ENCODE results near the gene NEB.

The NEB gene

DNA sequence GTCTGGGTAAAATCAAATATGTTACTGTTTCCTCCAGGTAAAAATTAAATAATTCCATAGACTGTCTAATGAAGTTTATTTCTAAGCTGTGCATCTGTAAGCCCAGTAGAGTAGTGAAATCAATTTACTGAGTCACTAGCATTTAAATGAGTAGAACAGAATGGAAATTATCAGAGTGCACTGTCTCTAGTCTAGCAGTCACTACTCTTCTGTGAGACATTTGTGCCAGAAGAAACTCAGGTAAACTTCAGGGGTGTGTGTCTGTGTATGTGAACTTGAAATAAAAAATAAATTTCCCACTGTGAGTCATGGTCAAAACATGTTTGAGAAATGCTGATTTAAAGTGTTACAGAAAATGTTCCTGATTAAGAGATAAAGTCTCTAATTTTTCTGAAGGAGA lies 178.2 kb downstream of the NEB start:
- DNase-seq (ENCODE audit: low spot score): no peak

DNA sequence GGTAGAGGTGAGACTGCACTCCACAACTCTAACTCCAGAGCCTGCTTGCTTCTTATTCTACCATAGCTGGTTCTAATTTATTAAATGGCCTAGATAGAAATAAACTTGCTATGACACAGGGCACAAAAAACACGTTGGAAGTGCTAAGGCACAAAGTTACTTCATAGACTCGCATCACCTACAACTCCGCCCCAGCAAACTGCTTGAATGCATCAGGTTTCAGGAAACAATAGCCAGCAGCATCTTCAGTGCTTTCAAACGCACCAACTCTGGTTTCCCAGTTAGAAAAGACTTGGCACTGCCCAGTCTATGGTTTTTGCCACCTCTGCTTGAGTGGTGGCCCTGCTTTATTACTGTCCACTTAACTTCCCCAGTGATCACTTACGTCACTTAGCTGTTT lies 182.0 kb downstream of the NEB start:
- no peak for DNase-seq (ENCODE audit: low spot score)

DNA sequence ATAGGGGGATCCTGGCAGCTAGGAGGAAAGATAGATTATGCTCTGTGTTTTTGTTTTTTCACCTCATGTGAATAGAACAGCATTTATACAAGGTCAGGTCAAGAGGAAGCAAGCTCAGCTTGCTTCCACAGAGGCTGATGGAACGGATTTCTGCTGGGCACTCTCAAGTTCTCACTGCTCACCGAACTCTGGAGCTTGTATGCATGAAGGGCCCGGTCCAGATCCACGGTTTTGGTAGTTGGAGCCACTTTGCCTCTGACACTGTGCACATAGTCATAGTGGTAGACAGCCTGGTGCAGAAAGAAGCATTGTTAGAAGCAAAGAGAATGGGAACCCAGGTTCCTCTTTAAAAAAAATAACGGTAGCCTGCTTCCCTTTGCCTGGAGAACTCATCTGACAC lies 182.7 kb downstream of the NEB start:
- DNase-seq (ENCODE audit: low spot score): no peak

DNA sequence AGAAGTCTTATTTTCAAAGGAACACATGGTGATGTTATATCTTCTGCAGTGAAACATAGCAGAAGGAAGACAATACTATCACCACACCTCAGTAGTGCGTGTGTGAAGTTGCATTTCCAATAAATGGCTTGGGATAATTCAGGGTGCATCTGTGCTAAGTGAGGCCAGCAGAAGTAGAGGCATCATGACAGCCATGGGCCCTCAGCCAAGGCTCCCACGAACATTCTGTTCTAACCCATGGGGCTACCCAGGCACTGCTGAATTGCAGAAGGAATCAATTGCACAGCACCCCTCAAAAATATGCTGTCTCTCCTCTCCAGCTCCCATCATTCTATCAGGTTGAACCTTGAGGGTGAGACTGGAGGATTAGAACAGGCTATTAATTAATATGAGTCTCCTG lies 185.1 kb downstream of the NEB start:
- DNase-seq (ENCODE audit: low spot score): no peak

DNA sequence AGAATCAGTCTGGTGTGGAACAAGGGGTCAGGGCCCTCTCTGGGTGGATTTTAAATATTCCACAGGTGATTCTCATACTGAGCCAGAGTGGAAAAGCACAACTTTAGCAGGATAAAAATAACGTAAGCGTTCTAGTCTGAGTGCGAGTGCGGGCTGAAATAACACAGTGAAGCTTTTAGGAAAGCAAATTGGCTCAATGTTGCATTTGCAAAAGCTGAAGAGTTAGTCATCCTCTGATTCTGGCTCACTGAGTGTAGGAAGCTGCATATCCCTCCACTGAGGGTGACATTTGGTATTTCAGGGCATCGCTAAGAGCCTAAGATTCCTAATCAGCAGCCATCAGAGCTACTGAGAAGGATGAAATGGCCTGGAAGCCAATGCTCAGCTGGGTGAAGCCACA lies 189.8 kb downstream of the NEB start:
- no peak for DNase-seq (ENCODE audit: low spot score)

DNA sequence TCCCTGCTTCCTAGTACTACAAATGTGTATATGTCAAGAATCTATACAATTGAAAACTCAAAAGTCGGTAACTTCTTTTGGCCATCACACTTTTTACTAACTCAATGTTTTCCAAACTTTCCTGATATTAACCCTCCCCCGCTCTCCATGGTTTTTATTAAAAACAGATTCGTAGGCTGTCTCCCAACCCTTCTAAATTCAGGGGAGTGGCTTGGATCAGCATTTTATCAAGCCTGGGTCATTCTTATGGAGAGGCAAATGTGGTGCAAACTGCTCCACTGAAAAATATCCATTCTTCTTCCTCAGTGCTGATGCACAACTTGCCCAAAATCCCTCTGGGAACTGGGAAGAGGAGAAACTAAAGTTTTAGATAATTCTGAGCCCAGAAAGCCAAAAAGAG lies 190.4 kb downstream of the NEB start:
- no peak for DNase-seq (ENCODE audit: low spot score)

DNA sequence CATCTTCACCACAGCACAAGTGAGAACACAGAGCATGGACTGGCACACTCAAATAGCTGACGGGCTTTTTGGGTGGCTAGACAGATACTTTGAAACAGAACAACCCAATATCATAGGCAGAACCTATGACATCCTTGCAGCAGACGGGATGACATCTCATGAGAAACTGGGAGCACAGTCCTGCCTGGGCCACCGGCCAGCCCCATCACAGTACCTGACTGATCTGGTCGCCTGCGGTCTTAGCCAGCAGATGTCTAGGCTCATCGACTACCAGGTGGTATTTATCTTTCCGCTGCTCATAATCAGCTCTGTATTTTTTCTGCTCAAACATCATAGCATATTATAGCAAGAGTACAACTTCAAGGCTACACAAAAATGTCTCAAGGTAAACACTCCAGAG lies 200.3 kb downstream of the NEB start:
- DNase-seq (ENCODE audit: low spot score): no peak

DNA sequence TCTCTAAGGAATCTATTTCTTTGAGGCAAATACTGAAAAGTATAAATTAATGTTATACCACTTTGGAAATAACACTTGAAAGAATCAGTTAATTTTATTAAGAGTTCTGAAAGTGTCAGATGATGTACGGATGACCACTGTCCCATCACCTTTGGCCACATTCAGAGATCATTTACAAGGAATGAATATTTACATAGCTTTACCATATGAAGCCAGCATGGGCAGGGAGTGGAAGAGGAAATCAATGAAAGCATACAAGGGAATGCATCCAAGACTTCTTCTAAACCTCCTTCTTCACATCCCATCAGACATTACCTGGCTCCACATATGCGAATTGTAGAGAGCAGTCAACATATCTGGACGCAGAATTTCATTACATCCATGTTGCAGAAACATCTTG lies 201.1 kb downstream of the NEB start:
- DNase-seq (ENCODE audit: low spot score): no peak

DNA sequence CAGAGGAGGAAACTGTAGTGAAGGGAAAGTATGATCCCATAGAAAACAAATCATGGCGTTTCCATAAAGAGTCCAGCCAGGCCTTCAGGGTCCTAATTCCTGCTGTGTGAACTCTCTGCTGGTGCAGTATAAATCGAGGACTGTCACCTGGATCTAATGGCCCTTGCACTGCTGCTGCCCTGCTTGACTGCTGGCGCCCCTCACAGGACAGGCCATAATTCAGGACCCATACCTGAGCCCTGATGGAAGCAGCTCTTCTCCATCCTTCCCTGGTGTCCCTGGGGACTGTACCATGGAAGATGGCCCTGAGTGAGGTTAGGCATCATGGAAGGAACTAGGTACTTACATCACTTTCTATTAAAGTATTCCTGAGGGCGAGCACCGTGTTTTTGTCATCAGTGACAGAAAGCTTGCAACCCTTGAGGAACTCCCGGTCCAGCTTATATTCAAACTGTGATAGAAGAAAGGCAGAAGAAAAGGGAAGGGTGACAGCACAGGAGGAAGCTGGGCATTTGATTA lies 207.6 kb downstream of the NEB start:
- DNase-seq (ENCODE audit: low spot score): no peak

DNA sequence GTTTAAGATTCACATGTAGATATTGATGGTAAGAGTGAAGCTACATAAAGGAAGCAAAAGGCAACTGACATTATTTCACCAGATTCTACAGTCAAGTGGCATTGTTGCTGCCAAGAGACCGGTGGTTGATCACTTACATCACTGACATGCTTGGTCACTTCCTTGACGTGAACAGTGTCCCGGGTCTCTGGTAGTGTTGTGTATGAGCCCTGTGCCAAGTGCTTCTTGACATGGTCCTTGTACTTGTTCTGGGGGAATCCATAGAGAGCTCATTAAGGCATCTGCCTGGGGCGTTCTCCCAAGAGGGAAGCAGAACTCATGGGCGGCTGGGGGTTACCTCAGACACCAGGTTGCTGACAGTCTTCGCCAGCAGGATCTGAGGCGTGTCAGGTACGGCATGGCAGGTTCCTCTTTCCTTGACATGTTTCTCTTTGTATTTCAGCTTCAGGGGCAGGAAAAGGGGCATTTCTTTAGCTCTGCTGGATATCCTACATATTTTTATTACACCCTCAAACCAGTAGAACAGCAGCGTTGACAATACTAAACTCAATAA lies 208.4 kb downstream of the NEB start:
- no peak for DNase-seq (ENCODE audit: low spot score)

DNA sequence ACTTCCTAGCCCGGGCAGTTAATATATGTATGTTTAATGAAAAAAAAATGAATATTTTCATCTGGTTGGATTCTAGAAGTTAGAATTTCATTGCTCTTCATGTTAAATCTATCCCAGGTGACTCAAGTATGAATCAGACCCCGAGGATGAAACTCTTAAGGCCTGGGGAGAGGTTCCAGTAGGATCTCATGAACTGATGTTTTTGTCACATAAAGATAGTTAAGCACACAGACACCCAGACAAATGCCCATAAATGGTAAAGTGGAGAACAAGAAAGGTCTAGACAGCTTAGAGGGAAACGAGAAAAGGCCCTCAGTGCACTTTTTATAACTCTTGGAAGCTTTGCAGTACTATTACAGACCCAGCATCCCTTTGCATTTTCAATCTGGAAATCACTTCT lies 210.4 kb downstream of the NEB start:
- no peak for DNase-seq (ENCODE audit: low spot score)

DNA sequence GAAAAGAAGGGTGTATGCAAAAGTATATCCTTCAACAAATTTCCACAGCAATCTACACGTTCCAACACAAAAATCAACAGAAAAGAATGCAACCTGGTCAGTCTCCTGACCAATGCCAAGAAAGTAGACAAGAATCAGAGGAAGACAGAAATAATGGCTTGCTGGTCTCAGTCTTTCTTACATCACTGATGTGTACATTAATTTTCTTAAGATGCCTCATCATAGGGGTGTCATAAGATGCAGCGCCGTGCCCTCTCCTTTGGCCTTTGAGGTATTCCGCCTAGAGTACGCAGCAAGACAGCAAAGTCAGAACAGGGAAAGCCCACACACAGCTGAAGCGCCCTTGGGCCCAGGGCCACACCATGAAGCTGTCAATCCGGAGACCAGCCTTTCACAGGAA lies 211.7 kb downstream of the NEB start:
- DNase-seq (ENCODE audit: low spot score): no peak

DNA sequence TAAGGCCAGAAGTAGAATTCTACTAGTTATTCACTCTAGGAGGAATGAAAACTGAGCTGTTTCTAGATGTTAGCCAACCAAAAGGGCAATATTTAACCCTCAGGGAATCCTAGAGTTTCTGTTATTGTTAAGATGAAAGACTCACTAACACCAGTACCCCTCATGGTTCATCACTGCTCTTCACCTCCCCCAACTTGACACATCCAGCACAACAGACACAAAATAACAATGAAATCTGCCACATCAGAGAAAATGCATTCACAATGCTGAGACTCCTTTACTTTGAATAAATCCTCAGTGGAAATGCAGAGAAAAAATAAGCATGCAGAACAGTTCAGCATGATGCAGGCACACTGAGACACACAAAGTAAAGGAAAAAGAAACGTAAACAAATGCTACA lies 213.3 kb downstream of the NEB start:
- no peak for DNase-seq (ENCODE audit: low spot score)

DNA sequence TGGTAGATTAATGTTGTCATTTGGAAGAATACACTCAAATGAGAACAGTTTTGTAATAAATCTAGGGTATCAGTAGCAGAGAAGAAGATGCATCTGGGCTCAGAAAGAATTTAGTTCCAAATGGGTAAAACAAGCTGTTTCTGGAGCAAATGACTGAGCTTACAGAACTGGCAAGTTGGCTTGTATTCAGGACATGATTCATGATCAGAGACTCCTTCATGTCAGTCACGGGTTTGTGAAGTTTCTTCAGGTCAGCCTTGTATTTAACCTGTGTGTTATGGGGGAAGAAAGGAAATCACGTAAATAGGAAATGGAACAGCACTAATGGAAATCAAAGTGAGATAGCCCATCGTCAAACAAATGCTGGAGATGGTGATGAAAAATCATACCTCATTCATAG lies 215.5 kb downstream of the NEB start:
- DNase-seq (ENCODE audit: low spot score): no peak

DNA sequence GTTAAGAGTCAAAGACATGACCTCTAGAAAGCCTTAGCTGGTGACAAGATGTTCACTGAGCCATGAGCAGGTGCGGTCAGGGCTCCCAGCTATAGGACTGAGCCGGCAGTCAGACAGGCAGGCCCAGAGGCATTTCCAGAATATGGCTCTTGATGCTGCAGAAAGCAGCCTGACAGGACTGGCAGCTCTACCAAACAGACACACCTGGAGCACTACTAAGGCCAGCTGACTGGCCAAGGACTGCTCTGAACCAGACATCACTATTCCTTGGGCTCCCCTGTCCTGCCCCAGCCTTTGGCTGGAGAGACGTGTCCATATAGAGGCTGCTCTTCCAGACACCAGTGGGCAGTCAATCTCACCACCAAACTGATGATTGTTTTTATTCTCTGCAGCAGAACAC lies 225.8 kb downstream of the NEB start:
- no peak for DNase-seq (ENCODE audit: low spot score)

DNA sequence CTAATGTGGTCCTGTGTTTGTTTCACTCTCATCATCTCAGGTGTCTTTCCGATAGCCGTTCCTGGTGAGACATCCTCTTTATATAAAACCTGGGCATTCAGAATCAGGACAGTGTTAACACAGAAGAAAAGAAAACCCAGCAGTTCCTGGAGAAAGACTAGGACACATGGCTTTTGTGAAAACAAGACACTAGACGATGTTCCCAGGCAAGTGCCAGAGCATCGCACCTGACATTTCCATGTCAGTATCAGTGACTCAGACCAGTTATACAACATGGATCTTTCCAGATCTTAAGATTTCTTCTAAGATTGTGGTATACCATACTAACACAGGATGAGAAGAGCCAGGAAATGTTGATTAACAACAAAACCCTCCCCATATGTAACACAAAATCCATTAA lies 228.1 kb downstream of the NEB start:
- DNase-seq (ENCODE audit: low spot score): no peak

DNA sequence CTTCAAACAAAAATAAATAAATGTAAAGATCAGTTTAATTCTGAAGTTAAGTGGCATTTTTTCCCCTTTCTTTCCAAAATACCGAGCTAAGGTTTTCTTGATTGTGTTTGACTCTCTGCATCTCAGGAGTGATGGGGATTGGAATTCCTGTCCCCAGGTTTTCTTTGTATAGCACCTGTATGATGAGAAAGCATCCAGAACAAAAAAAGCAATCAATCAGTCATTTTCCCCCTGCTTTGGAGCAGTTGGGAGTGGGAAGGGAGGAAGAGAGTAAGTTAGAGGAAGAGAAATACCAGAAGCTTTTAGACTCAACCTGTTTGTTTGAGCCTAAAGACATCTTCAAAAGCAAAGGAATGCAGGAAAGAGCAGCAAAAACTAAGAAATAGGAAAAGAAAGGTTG lies 236.1 kb downstream of the NEB start:
- no peak for DNase-seq (ENCODE audit: low spot score)

DNA sequence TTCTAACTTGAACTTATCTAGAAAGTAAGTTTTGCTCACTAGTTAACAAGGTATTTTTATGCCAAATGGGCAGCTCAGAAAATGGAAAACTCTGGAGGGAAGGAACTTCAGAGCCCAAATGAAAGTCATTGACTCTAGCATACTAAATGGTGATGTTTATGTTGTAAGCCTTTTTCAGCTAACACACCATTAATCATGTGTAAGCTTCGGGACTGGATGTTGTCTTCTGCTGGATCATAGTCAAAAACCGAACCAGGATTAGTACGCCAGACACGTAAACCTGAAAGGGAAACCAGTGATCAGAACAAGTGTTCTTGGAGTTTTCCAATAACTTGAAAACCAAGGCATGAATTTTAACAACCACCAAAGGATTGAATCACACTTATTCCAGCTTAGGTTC lies 242.8 kb downstream of the NEB start:
- DNase-seq (ENCODE audit: low spot score): no peak

DNA sequence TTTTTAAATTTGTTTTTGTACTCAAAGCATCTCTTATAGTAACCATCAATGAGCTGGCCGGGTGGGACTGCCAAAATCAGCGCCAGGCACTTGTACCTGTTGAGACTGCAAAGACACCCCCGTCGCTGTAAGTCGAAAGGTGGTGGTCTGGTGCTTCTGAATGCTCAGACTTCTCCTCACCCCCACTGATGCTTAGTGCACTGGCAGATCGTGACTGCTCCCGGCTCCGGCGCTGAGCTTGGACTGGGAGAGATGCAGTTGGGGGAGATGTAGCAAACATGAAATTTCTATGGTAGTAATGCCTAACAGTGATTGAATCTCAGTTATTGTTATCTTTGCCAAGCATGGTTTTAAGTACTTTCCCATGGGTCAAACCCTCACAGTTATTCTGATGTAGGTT lies 244.0 kb downstream of the NEB start:
- DNase-seq (ENCODE audit: low spot score): no peak

DNA sequence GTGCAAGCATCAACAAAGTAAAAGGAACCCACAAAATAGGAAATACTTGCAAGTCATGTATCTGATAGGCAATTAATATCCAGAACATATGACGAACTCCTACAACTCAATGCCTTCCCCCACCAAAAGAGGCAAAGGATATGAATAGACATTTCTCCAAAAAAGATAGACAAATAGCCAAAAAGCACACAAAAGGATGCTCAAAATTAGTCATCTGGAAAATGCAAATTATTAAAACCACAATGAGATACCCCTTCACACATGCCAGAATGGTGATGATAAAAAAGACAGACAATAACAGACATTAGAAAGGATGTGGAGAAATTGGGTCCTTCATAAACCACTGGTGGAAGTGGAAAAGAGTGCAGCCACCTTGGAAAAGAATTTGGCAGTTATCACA lies 248.2 kb downstream of the NEB start:
- DNase-seq (ENCODE audit: low spot score): no peak

DNA sequence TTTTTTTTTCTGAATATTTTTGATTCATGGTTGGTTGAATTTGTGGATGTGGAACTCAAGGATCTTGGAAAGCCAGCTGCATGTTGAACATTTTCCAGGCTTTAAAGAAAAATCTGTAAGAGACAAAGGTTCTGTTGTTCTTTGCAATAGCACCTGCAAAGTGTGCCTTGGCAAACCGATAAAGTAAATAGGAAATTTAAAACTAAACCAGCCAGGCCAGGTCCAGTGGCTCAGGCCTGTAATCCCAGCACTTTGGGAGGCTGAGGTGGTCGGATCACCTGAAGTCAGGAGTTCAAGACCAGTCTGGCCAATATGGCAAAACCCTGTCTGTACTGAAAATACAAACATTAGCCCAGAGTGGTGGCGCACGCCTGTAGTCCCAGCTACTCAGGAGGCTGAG lies 250.2 kb downstream of the NEB start:
- DNase-seq (ENCODE audit: low spot score): no peak

DNA sequence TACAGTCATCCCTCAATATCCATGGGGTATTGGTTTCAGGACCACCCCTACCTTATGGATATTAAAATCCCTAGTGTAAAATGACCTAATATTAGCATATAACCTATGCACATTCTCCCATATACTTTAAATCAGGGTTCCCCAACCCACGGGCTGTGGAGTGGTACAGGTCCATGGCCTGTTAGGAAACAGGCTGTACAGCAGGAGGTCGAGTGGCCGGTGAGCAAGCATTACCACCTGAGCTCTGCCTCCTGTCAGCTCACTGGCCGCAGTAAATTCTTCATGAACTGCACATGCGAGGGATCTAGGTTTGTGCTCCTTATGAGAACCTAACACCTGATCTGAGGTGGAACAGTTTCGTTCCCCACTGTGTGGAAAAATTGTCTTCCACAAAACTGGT lies 250.7 kb downstream of the NEB start:
- no peak for DNase-seq (ENCODE audit: low spot score)

DNA sequence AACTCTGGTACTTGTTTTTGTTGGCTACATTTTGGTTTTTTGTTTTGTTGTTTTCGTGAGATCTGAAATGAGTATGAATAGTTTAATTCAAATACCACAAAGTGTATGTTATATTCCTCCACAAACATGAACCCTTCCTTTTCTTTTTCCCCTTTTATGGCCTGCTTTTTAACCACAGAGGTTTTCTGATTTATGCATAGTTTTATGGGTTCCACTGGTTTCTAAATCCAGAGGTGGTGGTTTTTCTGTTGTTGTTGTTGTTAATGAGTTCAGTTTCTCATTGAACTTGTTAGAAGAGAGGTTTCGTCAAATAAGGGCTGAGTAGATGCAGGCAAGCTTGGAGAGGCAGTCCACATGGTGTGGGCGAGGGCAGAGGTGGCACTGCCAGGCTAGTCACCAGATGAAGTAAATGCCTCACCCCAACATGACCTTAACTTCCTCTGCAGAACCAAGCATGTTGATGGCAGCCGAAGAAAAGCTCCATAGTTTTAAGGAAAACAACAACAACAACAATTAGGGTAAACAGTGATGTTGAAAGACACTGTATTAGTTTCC lies 252.0 kb downstream of the NEB start:
- no peak for DNase-seq (ENCODE audit: low spot score)

DNA sequence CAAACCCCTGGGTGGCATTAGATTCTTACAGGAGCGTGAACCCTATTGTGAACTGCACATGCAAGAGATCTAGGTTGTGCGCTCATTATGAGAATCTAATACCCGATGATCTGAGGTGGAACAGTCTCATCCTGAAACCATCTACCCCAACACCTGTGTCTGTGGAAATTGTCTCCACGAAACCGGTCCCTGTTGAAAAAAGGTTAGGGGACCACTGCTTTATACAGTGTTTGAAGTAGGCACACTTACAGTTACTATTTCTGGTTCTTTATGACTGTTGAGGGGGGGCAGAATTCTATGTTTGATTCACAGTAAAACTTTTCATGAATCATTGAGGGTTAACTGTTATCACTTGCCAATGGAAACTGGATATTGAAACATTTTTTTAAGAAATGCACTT lies 252.5 kb downstream of the NEB start:
- no peak for DNase-seq (ENCODE audit: low spot score)

DNA sequence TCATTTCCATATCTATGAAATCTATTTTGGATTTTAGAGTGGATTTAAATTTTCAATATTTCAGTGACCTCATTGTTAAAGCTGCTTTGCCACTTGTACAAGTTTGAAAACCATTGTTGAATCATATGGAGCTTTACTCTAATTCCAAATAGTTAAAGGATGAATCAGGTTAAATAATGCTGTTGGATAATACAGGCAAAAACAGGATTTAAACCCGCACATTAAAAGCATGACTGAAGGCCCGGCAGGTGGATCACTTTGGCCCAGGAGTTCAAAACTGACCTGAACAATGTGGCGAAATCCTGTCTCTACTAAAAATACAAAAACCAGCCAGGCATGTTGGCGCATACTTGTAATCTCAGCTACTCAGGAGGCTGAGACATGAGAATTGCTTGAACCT lies 256.3 kb downstream of the NEB start:
- no peak for DNase-seq (ENCODE audit: low spot score)

Data from HuH-7.5 (cell line).